CD4-positive, alpha-beta T cell treated with Interleukin-10 for 1 hour (primary cell): ENCODE measurements around the gene SH3BGR.
"Not testable (repeated sequence)": the region's sequence is repeated elsewhere in the genome, so short reads cannot be mapped to it uniquely, and the experiment has no call there.

Experiments used
- DNase-seq: peaks from one replicate; pipeline ENCODE4 v3.0.0-alpha.2; 2020

Gene SH3BGR

DNA sequence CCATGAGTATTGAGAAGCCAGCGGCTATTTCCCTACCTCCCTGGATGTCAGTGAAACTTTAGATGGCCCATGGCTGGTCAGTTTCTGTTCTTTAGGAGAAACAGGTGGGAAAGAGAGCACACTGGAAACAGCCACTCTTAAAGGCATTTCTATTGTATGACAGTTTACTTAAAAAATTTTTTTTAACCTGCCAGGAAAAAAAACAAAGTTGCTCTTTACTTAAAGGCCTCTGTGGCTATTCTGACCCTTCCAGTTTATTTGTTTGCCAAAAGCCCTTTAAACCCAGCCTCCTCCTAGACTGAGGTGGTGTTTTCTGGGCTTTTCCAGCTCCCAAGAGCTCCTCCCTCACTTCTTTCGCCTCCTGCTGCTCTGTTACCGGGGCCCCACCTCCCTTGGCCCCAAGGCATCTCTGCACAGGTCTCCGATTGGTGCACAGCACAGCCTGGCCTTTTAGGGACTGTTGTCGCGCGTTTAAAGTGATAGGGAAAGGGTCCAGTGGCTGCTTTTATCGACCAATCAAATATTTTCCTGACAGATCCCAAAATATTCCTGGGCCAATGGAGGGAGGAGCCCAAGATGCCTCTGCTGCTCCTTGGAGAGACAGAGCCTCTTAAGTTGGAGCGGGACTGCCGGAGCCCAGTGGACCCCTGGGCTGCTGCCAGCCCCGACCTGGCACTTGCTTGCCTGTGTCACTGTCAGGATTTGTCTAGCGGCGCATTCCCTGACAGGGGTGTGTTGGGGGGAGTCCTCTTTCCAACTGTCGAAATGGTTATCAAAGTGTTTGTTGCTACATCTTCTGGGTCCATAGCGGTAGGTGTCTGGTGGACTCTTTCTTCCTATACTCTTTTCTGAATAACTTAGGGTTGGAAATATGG lies at the start of gene SH3BGR:
Gene SH3BGR (plus strand): TSS at position 639 of the 875 bp plus-strand sequence. CDS start 127 bp downstream, at position 766.
- DNase-seq: no peak

DNA sequence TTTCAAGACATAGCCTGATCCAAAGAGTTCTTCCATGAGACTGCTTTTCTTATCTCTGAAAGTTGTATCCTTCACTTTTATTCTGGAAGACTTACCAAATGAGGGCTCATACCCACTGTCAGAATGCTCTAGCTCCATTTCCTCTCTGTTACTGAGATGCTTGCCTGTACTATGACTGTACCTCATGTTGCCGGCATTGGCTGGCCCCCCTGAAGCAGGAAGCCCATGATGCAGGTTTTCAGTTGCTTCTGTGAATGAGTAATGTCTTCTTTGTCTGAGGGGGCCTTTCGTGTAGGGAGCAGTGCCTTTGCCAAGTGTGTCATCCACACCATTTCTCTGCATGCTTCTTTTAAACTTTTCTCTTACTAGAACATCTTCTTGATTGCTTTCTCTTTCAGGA lies 45.7 kb upstream of the SH3BGR start:
- DNase-seq: no peak

DNA sequence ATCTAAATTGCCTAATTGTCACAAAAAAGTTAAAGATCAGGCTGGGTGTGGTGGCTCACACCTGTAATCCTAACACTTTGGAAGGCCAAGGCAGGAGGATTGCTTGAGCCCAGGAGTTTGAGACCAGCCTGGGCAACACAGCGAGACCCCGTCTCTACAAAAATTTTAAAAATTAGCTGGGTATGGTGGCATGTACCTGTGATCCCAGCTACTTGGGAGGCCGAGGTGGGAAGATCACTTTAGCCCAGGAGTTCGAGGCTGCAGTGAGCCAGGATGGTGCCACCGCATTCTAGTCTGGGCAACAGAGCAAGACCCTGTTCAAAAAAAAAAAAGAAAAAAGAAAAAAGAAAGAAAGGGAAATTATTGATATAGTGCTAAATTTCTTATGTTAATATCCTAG lies 32.6 kb upstream of the SH3BGR start:
- not testable (repeated sequence) for DNase-seq

GRCh38 chr21:39422527-39423241 lies 29.1 kb upstream of the SH3BGR start:
- no peak for DNase-seq

DNA sequence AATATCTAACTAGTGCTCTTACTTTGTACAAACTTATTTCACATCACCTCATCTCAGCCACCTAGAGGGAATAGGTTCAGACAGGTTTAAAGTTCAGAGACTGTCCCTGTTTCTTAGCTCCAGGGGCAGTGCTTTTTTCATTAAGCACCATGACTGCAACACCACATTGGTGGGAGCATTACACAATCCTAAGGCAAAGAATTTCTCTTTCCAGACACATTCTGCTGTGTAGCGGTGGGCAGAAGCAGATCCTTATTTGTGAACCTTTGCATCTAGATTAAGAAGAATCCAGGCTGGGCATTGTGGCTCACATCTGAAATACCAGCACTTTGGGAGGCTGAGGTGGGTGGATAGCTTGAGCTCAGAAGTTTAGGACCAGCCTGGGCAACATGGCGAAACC lies 22.3 kb upstream of the SH3BGR start:
- no peak for DNase-seq

DNA sequence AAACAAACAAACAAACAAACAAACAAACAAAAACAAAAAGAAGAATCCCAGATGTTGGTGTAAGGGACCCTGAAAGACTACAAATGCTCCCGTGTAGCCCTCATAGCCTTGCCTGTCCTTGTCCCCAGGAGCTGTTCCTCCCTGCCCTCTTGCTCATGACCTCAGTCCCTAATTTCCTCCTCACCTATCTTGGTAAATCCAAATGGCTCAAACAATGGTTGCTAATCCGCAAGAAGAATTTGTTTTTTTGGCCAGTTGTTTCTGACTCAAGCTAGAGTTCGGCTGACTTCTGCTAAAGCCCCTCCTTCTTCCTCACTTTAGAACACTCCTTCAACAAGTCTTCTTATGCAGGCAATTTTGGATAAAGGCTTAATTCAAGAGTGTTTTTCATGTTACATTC lies 21.8 kb upstream of the SH3BGR start:
- DNase-seq: no peak

GRCh38 chr21:39430457-39430856 lies 21.3 kb upstream of the SH3BGR start:
- DNase-seq: no peak

- no peak for DNase-seq
Observed at GRCh38 chr21:39430954-39431353, 20.8 kb upstream of the SH3BGR start.

GRCh38 chr21:39434950-39435349 lies 16.8 kb upstream of the SH3BGR start:
- DNase-seq: no peak

GRCh38 chr21:39439232-39439631 lies 12.5 kb upstream of the SH3BGR start:
- no peak for DNase-seq

- peak; percentile 58 for DNase-seq
Observed at GRCh38 chr21:39441502-39442475, 10.0 kb upstream of the SH3BGR start.

DNA sequence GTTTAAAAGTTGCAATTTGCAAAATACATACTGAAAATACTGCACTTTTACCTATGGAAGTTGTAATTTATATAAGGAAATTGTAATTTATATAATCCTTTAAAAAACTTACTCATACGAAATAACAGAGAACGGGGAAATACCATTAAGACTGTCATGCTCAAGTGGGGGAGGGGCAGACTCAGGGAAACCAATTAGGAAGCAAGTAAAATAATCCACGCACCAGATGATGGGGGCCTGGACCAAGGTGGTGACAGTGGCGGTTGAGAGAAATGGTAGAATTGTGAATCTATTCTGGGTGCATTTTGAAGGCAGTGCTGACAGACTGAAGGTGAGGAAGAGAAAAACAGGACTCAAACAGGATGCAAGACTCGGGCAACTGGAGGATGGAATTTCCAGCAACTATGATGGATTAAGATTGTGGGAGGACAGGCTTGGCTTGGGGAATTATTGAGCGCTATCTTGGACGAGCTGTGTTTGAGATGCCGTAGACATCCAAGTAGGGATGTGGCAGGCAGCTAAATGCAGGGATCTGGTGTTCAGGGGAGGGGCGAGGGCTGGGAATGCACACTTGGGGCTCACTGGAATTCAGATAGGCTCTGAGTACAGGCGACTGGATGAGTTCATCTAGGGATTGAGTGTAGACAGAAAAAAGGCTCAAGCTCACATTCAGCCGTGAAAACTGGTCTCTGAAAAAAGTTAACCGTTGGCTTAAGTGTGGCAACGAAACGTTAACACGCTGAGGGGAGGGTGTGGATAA lies 7.2 kb upstream of the SH3BGR start:
- DNase-seq: no peak

DNA sequence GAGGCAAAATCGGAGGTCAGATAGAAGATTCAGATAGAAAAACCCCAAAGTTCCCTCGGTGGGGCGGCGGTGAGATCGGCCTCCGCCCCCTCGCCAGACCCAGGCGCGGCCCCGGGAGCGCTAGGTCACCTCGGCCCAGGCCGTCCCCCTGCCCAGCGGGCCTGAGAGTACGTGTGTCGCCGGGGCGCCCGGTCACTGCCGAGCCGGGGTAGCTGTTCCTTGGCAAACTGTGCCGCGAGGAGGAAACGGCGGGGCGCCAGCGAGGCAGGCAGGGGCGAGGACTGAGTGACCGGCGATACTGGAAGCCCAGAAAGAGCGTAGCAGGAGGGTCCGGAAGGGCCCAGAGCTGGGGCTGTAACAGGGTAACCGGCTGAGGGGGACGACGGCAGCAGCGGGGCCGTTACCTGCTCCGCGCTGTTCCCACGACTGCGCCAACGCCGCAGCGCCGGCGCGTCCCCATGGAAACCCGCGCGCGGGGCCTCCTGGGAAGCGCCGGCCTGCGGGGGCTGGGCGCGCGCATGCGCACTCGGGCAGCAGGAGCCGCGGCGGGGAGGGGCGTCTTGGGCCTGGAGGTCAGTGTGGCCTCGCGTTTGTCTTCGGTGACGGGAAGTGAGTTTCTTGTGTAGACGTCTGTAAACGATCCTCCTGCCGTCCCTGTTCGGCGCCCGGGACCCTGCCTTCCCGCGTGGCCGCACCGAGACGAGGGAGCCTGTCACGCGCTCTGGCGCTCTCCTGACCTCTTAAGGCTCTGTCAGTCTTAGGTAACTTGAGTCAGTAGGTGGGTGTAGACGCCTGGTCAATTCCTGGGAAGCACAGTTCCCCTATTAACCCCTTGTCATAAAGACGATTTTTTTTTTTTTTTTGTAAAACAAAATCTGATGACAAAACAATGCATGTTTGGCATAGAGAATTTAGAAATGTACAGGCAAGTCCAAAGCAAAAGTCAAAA lies 6.2 kb upstream of the SH3BGR start, which contains the start of gene LCA5L:
Gene LCA5L (minus strand): TSS at position 458 of the 949 bp plus-strand sequence. CDS start 17,285 bp downstream, outside the sequence.
- peak; percentile 93 for DNase-seq

DNA sequence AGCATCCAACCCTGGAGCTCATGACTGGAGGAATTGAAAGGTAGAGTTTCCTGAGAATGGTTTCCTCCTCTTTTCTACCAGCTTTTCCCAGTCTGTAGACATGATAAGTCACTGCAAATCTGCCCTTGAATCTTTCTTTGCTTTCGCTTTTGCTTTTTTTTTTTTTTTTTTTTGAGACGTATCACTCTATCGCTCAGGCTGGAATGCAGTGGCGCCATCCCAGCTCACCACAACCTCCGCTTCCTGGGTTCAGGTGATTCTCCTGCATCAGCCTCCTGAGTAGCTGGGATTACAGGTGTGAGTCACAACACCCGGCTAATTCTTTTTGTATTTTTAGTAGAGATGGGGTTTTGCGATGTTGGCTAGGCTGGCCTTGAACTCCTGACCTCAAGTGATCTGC lies 4.5 kb upstream of the SH3BGR start:
- no peak for DNase-seq

GRCh38 chr21:39452207-39452969 lies 618 bp downstream of the SH3BGR start:
- DNase-seq: no peak

DNA sequence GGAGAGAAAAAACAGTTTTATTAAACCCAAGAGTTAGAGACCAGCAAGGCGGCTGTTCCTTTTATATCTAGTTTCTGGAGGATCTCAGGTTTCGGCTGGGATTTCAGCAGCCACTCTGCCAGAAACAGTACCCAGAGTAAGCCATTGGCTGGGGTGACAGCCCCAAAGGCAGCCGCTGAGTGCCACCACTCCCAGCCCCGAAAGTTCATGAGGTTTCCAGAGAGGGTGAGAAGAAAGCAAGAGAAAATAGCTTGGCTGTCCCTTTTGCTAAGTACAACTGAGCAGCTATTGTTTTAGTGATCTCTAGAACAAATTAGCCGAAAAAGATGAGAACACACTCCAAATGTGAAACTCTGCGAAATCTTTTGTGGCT lies 1.2 kb downstream of the SH3BGR start:
- no peak for DNase-seq

- no peak for DNase-seq
Observed at GRCh38 chr21:39453571-39454179, 1.9 kb downstream of the SH3BGR start.

GRCh38 chr21:39454949-39455668 lies 3.3 kb downstream of the SH3BGR start:
- no peak for DNase-seq

DNA sequence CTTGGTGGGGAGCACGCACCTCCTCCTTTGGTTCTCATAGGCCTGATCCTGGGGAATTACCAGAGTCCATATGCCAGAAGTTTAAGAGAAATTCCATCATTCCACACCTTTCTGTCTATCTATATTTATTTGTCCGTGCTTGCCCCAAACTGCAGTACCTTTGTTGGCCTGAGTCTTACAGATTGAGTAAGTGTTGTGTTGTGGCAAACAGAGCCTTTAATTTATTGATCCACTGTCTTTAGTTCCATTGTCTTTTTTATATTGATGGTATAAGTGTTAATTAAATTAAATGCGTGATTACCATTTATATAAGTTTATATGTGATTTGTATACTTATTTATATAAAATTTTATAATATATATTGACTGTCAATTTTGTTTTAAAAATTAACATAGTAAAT lies 4.9 kb downstream of the SH3BGR start:
- no peak for DNase-seq
